Stimulated activated CD4-positive, alpha-beta T cell treated with anti-CD3 and anti-CD28 coated beads, Interleukin-4, amount 100 ng/mL, for 48 hours (primary cell): ENCODE measurements around the gene SLC38A2.
A peak's percentile ranks its signal among the peaks of the same experiment; 100 is the strongest.

Experiments
- DNase-seq, 2 donors: peaks; one replicate each; pipeline ENCODE4 v3.0.0-alpha.2; 2020; ENCODE audit warnings: low read depth in 2 of 2

SLC38A2 gene

DNA sequence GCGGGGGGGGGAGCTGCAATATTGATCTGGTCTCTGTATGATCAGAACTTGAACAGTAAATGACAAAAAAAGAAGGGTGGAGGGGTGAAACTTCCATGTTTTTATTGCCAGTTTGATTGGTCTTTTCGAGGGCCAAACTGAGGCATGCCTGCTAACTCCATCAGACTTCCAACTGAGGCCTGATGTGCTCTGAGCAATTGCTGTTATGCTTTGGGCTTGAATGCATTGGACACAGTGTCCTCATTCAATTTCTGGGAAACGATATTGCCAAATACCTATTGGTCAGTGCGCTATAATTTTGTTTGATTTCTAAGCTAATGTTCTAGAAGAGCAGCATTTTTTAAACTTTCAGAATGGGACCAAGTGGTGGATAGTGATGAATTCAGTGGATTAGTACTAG is 2.1 kb upstream of the SLC38A2 start:
- DNase-seq = no peak

DNA sequence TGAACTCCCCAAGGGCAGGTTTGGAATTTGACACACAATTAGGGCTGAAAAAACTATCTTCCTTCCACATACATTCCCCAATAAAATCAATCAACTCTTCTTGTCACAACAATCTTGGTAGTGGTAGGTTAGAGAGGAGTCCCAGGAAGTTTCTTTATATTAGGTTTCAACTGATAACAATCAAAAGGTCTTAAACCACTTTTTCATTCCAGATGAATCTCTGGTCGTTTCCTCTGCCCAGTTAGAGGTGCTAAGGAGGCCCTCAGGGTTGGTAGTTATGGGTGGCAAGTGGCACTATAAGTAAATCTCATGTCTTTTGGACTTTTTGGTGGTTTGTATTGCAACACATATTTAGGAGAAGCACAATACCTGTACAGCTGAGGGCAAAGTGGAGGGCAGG is 1.7 kb upstream of the SLC38A2 start:
- DNase-seq = no peak

DNA sequence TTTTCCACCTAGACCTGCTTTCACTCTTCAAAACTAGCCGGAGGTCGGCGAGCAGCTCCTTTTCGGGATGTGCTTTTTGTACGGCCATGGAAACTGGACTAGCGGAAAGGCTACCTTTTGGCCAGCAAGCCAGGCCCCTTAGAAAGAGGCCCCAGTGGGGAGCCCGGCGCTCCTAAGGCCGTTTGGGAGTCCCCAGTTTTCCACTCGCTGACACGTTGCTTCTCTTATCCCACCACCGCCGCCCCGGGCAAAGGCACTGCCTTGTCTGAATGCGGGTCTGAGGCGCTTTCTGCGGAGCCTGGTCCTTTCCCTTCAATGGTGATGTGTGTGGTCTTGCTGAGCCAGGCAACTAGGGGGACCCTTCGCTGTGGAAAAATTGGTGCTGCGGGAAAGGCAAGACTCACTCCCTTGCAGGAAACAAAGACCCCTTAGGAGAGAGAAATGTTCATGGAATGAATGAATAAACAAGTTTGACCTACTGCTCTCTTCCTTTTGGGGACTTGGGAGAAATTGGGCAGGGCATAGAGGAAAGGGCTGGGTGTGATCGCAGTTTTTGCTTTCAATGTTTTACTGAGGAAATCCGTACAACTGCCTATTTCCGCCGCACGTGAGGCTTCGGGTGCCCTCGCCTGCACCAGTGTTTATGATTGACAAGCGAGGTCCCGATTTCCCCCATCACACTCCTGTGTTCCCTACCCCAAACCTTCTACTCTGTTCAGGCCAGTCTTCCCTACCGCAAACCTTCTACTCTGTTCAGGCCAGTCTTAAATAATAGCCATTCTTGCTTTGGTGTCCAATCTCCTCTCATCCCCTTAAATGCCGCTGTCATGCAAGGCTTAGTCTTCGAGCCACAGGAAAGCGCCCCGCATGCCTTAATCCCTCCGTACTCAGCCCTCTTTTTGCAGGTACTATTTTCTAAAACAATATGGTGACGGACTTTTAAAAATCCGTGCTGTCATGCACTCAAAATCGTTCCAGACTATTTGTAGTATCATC is 1.0 kb upstream of the SLC38A2 start:
- peak in 1 of 2 donors; percentile 34 for DNase-seq

DNA sequence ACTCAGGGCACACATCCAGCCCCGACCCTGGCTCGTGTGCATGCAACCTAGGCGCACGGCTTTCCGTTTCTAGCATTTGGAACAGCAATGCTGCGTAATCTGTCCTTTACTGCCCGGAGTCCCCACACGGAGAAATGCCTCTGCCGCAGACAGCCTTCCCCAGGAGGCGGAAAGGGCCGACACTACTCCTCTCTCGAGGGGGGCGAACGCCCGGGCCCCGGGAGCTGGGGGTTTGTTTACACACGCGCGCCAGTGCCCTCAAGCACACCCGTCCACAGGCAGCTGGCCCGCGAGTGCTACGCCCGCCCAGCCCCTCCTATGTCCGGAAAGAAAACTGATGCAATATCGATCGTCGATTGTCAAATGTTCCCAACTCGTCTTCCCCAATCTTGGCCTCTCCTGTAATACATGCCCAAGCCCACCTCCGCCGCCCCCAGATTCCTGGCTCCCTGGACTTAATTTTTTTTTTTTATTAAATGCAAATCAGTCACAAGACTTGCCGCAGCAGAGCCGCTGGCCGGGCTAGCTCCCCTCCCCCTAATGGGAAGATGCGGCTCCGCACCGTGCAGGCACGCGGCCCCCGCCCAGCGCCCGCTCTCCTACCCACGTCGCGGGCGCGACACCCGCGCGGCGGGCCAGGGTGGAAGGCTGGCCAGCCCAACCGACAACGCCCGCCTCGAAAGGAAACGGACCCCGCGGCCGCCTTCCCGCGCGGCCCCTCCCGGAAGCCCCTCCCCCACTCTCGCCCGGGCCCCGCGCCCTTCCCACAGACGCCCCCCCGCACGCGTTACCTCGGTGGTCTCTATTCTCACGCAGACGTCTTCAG is 642 bp downstream of the SLC38A2 start:
- DNase-seq = peak; percentile 41 to 53

DNA sequence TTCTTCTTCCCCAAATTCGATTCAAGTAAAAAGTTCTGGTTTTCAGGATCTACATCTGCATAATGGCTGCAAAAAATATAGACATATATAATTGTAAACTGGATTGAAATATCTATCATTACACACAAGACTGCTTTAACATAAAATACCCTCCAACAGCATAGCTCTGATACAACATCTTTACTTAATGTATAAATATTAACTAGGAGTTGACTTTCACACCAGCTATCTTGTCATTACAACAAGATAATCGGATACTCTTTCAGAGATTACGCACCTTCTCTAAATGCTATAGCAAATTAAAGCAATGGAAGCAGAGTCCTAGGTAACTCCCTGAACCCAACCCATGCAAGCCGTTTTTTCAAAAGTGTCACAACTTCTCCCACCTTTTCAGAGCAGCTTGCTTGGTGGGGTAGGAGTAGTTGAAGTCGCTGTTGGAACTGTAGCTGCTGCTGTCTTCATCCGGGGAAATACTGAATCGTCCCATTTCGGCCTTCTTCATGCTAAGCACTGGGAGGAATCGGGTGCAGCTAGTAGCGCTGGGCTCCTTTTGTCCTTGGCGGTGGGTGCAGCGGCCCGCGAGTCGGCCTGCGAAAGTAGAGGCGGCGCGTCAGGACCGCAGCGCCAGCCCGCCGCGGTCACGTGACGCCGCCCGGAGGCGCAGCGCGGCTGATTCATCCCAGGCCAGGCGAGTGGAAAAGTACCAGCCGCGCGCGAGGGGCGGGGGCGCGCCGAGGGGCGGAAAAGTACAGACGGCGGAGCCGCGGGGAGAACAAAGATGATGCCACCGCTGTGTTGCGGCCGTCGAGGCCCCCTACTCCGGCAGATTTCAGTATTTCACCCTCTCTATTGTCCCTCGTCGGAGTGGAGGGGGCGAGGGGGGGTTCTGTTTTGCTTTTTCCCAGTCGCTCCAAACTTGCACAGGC is 1.5 kb downstream of the SLC38A2 start:
- peak; percentile 91 for DNase-seq

DNA sequence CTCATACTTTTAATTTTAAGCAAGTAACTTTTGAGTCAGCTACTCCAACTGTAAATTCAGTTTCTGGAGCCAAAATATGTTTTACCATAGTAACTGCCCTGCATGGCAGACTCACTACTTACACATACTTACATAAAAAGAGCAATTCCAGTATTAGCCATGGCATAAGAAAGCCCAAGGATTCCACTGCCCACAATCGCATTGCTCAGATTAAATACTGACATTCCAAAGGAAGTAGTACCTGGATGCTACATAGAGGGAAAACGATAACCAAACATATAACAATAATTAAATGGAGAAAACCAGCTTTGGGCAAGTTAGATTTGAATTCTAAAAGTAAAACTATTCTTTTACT is 2.2 kb downstream of the SLC38A2 start:
- DNase-seq = no peak

DNA sequence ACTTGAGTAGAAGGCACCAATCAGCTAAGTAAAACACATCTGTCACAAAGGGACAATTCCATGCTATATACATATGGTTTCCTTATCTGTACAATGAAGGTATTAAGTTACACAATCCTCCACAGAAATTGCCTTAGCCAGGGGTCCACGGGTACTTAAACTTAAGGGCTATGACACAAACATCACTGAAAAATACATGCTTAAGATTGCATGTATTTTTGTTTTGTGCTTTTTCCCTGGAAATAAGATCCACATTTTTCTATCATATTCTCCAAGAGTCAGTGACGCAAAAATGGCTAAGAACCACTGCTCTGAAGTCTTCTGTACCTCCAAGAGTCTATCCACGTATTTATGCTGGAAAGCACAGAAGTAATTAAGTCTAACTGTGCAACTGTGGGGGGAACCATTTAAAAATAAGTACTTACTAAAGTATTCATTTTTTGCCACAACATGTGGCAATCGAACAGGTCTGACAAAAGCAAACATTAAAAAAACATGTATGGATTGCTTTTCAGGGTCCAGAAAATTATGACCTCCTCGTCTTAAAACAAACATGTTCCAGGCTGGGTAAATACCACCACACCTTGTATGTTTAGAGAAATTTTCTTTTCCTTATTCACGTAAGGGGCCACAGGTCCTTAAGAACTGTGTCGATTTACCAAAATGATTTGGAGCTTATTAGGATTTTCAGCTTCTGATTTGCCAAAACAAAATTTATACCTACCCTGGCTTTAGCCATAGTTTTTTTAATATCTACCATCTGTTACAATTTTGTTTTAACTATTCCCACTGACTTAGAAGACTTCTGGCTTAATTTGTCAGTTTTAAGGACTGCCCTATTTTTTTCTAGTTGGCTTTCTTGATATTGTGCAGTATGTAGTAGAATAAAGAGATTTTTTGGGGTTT is 2.8 kb downstream of the SLC38A2 start:
- no peak for DNase-seq

DNA sequence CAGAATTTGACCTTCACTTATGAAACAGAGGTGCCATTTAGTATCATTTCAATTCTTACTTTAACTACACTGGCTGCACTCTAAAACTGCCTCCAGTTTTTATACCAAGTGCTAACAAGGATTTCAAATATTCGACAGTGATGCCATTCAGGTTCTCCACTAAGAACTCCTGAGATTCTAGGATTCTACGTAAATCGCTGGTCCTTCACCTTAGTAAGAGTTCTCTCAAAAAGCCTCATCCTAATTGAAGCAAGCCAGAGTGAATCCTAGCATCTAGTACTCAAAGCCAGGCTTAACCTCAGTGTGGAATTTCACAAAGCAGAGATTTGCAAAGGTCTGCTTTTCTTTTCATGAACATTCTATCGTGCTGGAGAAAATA is 3.5 kb downstream of the SLC38A2 start:
- no peak for DNase-seq

DNA sequence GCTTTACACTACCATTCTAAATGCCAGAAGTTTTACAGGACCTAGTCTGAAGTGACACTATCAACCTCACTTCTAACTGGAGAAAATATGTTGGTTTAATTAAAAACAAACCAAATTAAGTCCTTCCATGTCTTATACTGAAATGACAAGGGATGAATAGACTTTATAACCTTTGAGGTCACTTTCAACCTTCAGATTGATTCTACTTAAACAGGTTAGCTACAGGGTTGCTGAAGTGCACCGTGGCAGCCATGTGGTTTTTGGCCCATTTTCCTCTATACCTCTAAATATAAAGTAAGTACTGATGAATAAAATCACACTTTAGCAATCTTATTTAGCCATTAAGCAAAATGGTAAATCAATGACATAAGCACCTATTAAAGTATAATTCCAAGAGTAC is 3.9 kb downstream of the SLC38A2 start:
- DNase-seq = no peak

DNA sequence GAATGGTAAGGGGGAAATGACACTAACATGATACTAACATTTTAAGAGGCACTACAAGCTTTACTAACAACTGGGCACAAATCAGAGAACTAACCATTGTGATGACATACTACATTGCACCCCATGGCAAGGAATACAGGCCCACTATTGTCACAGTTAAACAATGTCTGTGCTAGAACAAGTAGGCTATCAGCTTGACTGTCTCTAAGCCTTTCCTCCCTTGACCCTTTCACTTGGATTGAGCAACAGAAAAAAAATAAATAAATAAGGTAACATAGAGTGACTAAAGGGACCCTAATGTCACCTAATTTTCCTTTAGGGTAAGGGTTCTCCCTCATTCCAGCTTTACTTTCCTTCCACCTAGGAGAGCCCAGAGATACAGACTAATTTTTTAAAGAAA is 4.4 kb downstream of the SLC38A2 start:
- no peak for DNase-seq

DNA sequence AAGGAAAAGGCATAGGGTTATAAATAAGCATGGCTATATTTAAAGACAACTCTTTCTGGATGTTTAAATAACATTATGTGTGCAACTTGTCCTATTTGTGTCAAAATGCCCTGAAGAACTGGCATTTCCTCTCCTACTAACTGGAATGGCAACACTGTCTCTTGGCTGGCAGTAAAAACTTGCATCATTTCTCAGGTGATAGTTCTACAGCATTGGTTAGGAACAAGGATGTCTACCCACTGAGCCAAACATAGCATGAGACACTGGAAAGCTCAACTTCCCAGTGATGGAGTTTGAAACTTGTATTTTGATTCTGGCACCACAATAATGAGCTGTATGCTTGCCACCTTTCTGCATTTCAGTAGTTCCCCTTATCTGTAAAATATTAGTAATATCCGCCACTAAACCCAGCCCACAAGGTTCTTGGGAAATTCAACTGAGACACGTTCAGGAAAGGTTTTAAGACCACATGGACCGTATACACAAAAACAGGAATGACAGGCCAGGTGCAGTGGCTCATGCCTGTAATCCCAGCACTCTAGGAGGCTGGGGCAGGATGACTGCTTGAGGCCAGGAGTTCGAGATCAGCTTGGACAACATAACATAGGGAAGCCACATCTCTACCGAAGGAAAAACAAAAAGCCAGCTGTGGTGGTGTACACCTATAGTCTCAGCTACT is 5.1 kb downstream of the SLC38A2 start:
- no peak for DNase-seq

- DNase-seq = no peak
Observed at GRCh38 chr12:46366771-46367170, 5.8 kb downstream of the SLC38A2 start.

GRCh38 chr12:46365951-46366379 is 6.6 kb downstream of the SLC38A2 start:
- DNase-seq = no peak

DNA sequence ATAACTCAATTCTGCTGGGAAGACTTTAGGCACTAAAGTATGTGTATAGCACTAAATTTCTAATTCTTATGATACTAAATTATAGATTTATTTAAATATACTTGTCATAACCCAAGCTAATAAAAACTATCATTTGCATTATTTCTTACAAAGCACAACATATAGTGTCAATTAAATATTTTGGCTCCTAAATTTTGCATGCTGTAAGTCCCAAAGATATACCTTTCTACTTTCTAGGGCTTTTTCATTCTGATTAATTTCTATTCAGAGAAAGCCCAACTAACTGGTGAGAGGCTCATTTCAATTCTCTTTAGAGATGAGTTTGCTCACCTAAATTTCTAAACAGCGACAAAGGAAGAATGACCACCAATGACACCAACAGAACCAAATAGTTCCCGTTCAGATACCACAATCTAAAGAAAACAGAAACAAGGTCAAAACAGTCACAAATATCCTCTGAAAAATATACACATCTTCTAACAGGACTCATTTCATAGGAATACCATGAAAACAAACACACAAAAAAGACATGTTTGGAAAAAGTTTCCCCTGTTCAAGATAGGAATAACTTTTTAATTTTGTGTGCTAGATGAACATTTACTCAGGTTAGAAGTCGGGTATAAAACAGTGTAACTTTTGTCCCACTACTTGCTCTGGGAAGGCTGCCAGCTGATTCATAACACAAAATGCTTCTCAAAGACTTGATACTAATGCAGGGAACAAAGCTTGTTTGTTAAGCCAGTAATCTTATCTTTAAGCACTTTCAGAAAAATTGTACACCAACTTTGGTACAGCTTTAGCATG is 7.6 kb downstream of the SLC38A2 start:
- DNase-seq = no peak

GRCh38 chr12:46364300-46364696 is 8.3 kb downstream of the SLC38A2 start:
- no peak for DNase-seq

- DNase-seq = no peak
Observed at GRCh38 chr12:46363582-46364299, 8.8 kb downstream of the SLC38A2 start.

GRCh38 chr12:46362895-46363581 is 9.5 kb downstream of the SLC38A2 start:
- DNase-seq = no peak

GRCh38 chr12:46361667-46362034 is 10.9 kb downstream of the SLC38A2 start:
- no peak for DNase-seq
